DND-41 (cell line): Measurements from ENCODE around the gene C11orf87.

Experiments used
- ATAC-seq: fragments of 200-7000 bp; cut with Tn5 transposase; 3 replicates; pipeline ENCODE4 v1.9.1; 2021; ENCODE audit warnings: low read depth; ENCODE audit not compliant: insufficient read depth
- DNase-seq: peaks from one replicate; pipeline ENCODE4 v3.0.0-alpha.2; 2020
- H2AFZ ChIP-seq: 2 replicates; pipeline ENCODE4 v1.6.0; 2012; ENCODE audit warnings: low read depth, low read length
- H3K27ac ChIP-seq: 2 replicates; pipeline ENCODE4 v1.5.1; 2012; ENCODE audit warnings: low read length, inconsistent platforms
- H3K27me3 ChIP-seq: fragments of 200-600 bp; sonication (generic); 2 replicates; pipeline ENCODE4 v1.6.0; 2012; ENCODE audit warnings: low read length, mild to moderate bottlenecking, inconsistent platforms; ENCODE audit not compliant: insufficient read depth, poor library complexity
- H3K36me3 ChIP-seq: 2 replicates; pipeline ENCODE4 v1.5.1; 2012; ENCODE audit warnings: low read length, inconsistent platforms; ENCODE audit not compliant: insufficient read depth
- H3K4me1 ChIP-seq: 2 replicates; pipeline ENCODE4 v1.5.1; 2012; ENCODE audit warnings: mild to moderate bottlenecking, low read length; ENCODE audit not compliant: insufficient read depth
- H3K4me2 ChIP-seq: 2 replicates; pipeline ENCODE4 v1.6.0; 2012; ENCODE audit warnings: mild to moderate bottlenecking, moderate library complexity, low read length, inconsistent platforms; ENCODE audit not compliant: insufficient read depth
- H3K4me3 ChIP-seq, 2 experiments: fragments of 200-600 bp in 1 of 2; shearing (Covaris generic) in 1 of 2; 2 replicates each; pipeline ENCODE4 v1.5.1; 2012 to 2016; ENCODE audit warnings: inconsistent platforms in 2 of 2, low read length in 2 of 2, mild to moderate bottlenecking in 2 of 2, low read depth in 1 of 2, moderate library complexity in 1 of 2
- H3K79me2 ChIP-seq: 2 replicates; pipeline ENCODE4 v1.6.0; 2012; ENCODE audit warnings: low read length, inconsistent platforms; ENCODE audit not compliant: insufficient read depth
- H3K9ac ChIP-seq: 2 replicates; pipeline ENCODE4 v1.6.0; 2012; ENCODE audit warnings: low read depth, mild to moderate bottlenecking, inconsistent platforms, low read length, moderate library complexity
- H3K9me3 ChIP-seq: 2 replicates; pipeline ENCODE4 v1.5.1; 2012; ENCODE audit warnings: low read length, moderate library complexity, mild to moderate bottlenecking, inconsistent platforms; ENCODE audit not compliant: insufficient read depth, severe bottlenecking
- H4K20me1 ChIP-seq: 2 replicates; pipeline ENCODE4 v1.6.0; 2012; ENCODE audit warnings: low read length; ENCODE audit not compliant: insufficient read depth
- EZH2 ChIP-seq: IDR thresholded peaks from 3 replicates; pipeline ENCODE4 v1.6.1; 2012; ENCODE audit warnings: borderline replicate concordance, low read depth, mild to moderate bottlenecking, moderate library complexity, low read length, inconsistent platforms; ENCODE audit not compliant: severe bottlenecking
- TF ChIP-seq, protein P1 (sequence below): IDR thresholded peaks from 2 replicates; pipeline ENCODE4 v1.5.1; 2012; ENCODE audit warnings: borderline replicate concordance, low read length, moderate library complexity, mild to moderate bottlenecking; ENCODE audit not compliant: poor library complexity, severe bottlenecking; ENCODE audit errors: extremely low read depth

Gene C11orf87

DNA sequence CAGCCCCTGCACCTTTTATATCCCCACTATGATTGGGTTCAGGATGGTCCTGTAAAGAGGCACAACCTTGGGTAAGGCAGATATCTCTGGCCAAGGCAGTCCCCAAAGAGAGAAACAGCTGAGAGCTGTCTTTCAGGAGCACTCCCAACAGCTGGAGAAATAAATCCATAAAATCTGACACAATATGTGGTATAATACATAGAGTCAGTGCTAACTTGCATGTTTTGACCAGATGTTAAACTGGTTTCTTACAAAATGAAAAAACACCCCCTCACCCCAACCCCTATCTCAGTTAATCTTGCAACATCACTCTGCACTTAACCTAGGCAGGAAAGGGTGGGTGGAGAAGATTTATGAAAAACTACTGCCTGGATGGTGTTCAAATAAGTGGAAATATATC lies 44.0 kb upstream of the C11orf87 start:
- H4K20me1 ChIP-seq, result no peaks in the 10 kb centered on the region
- no peak overlapping the region for H2AFZ ChIP-seq
- no peaks in the 10 kb centered on the region for H3K36me3 ChIP-seq
- H3K9me3 ChIP-seq, result no peaks in the 10 kb centered on the region
- H3K4me2 ChIP-seq, result no peak overlapping the region
- DNase-seq (no peak), ATAC-seq (no peak)
- H3K79me2 ChIP-seq, result no peaks in the 10 kb centered on the region
- H3K4me3 ChIP-seq, result no peak overlapping the region
- H3K4me1 ChIP-seq, result no peaks in the 10 kb centered on the region
- no peaks in the 10 kb centered on the region for H3K27me3 ChIP-seq
- no peak overlapping the region for H3K27ac ChIP-seq
- H3K9ac ChIP-seq, result no peak overlapping the region
- no peak for TF ChIP-seq EZH2
- TF ChIP-seq, protein P1, sequence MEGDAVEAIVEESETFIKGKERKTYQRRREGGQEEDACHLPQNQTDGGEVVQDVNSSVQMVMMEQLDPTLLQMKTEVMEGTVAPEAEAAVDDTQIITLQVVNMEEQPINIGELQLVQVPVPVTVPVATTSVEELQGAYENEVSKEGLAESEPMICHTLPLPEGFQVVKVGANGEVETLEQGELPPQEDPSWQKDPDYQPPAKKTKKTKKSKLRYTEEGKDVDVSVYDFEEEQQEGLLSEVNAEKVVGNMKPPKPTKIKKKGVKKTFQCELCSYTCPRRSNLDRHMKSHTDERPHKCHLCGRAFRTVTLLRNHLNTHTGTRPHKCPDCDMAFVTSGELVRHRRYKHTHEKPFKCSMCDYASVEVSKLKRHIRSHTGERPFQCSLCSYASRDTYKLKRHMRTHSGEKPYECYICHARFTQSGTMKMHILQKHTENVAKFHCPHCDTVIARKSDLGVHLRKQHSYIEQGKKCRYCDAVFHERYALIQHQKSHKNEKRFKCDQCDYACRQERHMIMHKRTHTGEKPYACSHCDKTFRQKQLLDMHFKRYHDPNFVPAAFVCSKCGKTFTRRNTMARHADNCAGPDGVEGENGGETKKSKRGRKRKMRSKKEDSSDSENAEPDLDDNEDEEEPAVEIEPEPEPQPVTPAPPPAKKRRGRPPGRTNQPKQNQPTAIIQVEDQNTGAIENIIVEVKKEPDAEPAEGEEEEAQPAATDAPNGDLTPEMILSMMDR, result no peak

DNA sequence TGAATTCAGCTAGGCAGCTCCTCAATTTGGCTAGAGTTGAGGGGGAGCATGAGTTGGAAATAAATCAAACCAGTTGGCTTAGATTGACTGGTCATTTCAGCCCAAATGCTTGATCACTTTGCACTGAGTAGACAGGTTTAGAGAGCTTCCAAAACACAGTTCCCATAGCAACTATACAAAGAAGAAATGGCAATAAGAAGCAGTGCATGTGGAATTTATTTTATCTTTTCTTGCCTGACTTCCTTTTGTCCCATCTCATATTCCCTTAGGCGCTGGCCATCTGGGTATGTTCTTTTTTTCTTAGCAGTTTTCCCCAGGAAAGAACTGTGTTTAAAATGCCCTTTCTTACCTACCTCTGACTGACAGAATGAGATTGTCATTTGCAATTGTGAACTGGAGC lies 38.7 kb upstream of the C11orf87 start:
- Histone ChIP-seq H3K4me3 (no peak overlapping the region), H4K20me1 (no peaks in the 10 kb centered on the region), H3K9me3 (no peaks in the 10 kb centered on the region), H3K79me2 (no peaks in the 10 kb centered on the region), H3K27ac (no peak overlapping the region), H3K36me3 (no peaks in the 10 kb centered on the region), H2AFZ (no peak overlapping the region), H3K27me3 (no peaks in the 10 kb centered on the region), H3K4me1 (no peaks in the 10 kb centered on the region), H3K4me2 (no peak overlapping the region), H3K9ac (no peak overlapping the region)
- no peak for ATAC-seq
- no peak for DNase-seq
- TF ChIP-seq, protein P1, result no peak
- no peak for TF ChIP-seq EZH2

DNA sequence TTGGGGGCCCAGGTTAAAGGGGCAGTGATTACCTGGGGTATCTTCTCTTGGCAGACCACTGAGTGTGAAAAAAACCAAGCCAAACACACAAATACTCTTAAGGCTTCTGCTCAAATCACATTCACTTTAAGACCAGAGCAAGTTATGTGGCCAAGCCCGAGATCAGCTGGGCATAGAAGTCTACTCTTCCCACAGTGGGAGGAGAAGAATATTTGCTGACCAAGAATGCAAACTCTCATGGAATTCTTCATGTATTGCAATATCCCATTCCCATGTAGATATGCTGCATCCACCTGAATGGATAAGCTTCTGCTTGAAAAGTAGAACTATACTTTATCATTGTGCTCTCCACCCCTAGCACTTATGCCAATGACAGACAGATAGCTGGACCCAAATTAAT lies 37.1 kb upstream of the C11orf87 start:
- Histone ChIP-seq H3K4me1 (no peaks in the 10 kb centered on the region), H3K27me3 (no peaks in the 10 kb centered on the region), H3K9ac (no peak overlapping the region), H3K4me2 (no peak overlapping the region), H3K79me2 (no peaks in the 10 kb centered on the region), H3K36me3 (no peaks in the 10 kb centered on the region), H4K20me1 (no peaks in the 10 kb centered on the region), H3K4me3 (no peak overlapping the region), H3K27ac (no peak overlapping the region), H3K9me3 (no peaks in the 10 kb centered on the region), H2AFZ (no peak overlapping the region)
- ATAC-seq, result no peak
- TF ChIP-seq EZH2, result no peak
- TF ChIP-seq, protein P1, result no peak
- DNase-seq, result no peak

DNA sequence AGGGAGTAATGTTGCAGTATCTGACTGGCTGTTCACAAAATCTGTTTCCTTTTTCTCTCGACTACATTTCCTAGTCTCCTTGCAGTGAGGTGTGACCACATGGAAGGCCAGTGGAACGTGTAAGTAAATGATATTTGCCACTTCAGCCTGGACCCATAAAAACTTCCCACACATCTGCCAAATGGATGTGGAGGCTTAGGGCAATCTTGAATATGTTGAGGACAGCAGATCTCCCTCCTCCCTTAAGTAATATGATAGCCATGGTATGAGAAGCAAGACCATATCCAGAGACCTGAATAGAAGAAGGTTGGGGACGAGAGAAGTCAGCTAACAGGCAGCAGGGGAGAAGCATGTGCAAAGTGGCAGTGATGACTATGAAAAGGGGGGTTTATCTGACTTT lies 33.0 kb upstream of the C11orf87 start:
- DNase-seq, result no peak
- Histone ChIP-seq H3K4me3 (no peak overlapping the region), H2AFZ (no peak overlapping the region), H3K27me3 (no peaks in the 10 kb centered on the region), H4K20me1 (no peaks in the 10 kb centered on the region), H3K4me1 (no peaks in the 10 kb centered on the region), H3K4me2 (no peak overlapping the region), H3K36me3 (no peaks in the 10 kb centered on the region), H3K9me3 (no peaks in the 10 kb centered on the region), H3K79me2 (no peaks in the 10 kb centered on the region), H3K9ac (no peak overlapping the region), H3K27ac (no peak overlapping the region)
- ATAC-seq, result no peak
- TF ChIP-seq, protein P1, result no peak
- no peak for TF ChIP-seq EZH2
